HepG2 (cell line): ENCODE data around the gene XRCC1. TPM values are rescaled to one million over a fixed set of nuclear protein-coding genes. Genes with fewer than 3 reads are reported as not detected.

Source experiments
- ATAC-seq: fragments of 200-7000 bp; cut with Tn5 transposase; 3 replicates; pipeline ENCODE4 v1.9.1; 2020; ENCODE audit warnings: mild to moderate bottlenecking, moderate library complexity
- BruUV-seq: library from RNA; stranded (reverse); fragments of 400-500 nt; replicated peaks from 2 replicates; lab custom pipeline; 2021; lab: Mats Ljungman, UMichigan
- CTCF ChIA-PET: fragments of 300-600 bp; formaldehyde crosslinking; extraction: SDS; loops from one replicate; lab custom pipeline; 2021; ENCODE audit warnings: low total read pairs, inconsistent platforms, low intra/inter-chr PET ratio; lab: Yijun Ruan, JAX
- POLR2A ChIA-PET: fragments of 350-600 bp; sonication (Branson Sonifier 250); formaldehyde crosslinking; loops from one replicate; lab custom pipeline; 2020; ENCODE audit warnings: antibody characterized with exemption, inconsistent platforms; lab: Yijun Ruan, JAX
- DNase-seq: peaks from one replicate; pipeline ENCODE4 v3.0.0-alpha.2; 2015; ENCODE audit warnings: low spot score
- FAIRE-seq: peaks from 3 replicates; lab custom pipeline; 2011; peaks lifted over from hg19 to GRCh38; lab: Jason Lieb, UNC
- H2AFZ ChIP-seq: one replicate; pipeline ENCODE4 v1.6.1; 2011; ENCODE audit warnings: low read length, inconsistent platforms
- H3K27ac ChIP-seq: fragments of 300-600 bp; 3 replicates; pipeline ENCODE4 v1.8.0; 2011; ENCODE audit warnings: mixed run types, mild to moderate bottlenecking, mixed read lengths, low read length, inconsistent platforms; ENCODE audit not compliant: insufficient read depth; ENCODE audit errors: extremely low read length
- H3K27me3 ChIP-seq, 2 experiments: fragments of 200-600 bp in 1 of 2; 2 replicates in 1 of 2; 3 replicates in 1 of 2; pipeline versions ENCODE4 v1.6.0 to v1.8.0; 2011; ENCODE audit warnings: low read length in 2 of 2, mild to moderate bottlenecking in 2 of 2, moderate library complexity in 2 of 2, inconsistent platforms in 1 of 2; ENCODE audit not compliant: insufficient read depth in 2 of 2, control insufficient read depth in 1 of 2
- H3K36me3 ChIP-seq, 2 experiments: fragments of 200-600 bp in 1 of 2; replicated peaks in 1 of 2; 2 replicates in 1 of 2; 3 replicates in 1 of 2; pipeline versions ENCODE4 v1.5.1 to v1.8.0; 2011; ENCODE audit warnings: low read length in 2 of 2, inconsistent platforms in 1 of 2; ENCODE audit not compliant: insufficient read depth in 2 of 2, control insufficient read depth in 1 of 2
- H3K4me1 ChIP-seq: 2 replicates; pipeline ENCODE4 v1.5.1; 2012; ENCODE audit warnings: low read length, inconsistent platforms; ENCODE audit not compliant: insufficient read depth
- H3K4me2 ChIP-seq: 2 replicates; pipeline ENCODE4 v1.6.0; 2011; ENCODE audit warnings: low read depth, low read length, inconsistent platforms
- H3K4me3 ChIP-seq, 3 experiments: fragments of 200-600 bp in 1 of 3; sonication (generic), shearing (Covaris generic) in 1 of 3; replicated peaks in 1 of 3; 2 replicates each; pipeline ENCODE4 v1.5.1; 2011 to 2016; ENCODE audit warnings: low read length in 3 of 3, inconsistent platforms in 2 of 3, low read depth in 2 of 3, mild to moderate bottlenecking in 2 of 3, control low read depth in 1 of 3, mixed read lengths in 1 of 3; ENCODE audit not compliant: insufficient read depth in 1 of 3
- H3K79me2 ChIP-seq: one replicate; pipeline ENCODE4 v1.6.1; 2011; ENCODE audit warnings: low read length, inconsistent platforms; ENCODE audit not compliant: insufficient read depth
- H3K9ac ChIP-seq: 2 replicates; pipeline ENCODE4 v1.6.0; 2011; ENCODE audit warnings: mild to moderate bottlenecking, low read depth, low read length, inconsistent platforms; ENCODE audit not compliant: insufficient read depth
- H3K9me3 ChIP-seq: 2 replicates; pipeline ENCODE4 v1.5.1; 2012; ENCODE audit warnings: mild to moderate bottlenecking, low read length
- H4K20me1 ChIP-seq: 2 replicates; pipeline ENCODE4 v1.6.0; 2011; ENCODE audit warnings: inconsistent platforms, mild to moderate bottlenecking, low read length, moderate library complexity; ENCODE audit not compliant: insufficient read depth
- CCAR2 ChIP-seq: fragments of 200-400 bp; formaldehyde crosslinking; optimal IDR thresholded peaks from 2 replicates; pipeline ENCODE3; 2018; ENCODE audit warnings: low read depth, mild to moderate bottlenecking, low read length, moderate library complexity
- HCFC1 ChIP-seq: fragments of 150-350 bp; IDR thresholded peaks from 2 replicates; pipeline ENCODE4 v1.6.1; 2014; ENCODE audit warnings: low read depth, low read length
- KAT7 ChIP-seq: IDR thresholded peaks from 2 replicates; pipeline ENCODE4 v1.6.1; 2018; ENCODE audit warnings: borderline replicate concordance, missing compliant biosample characterization
- MYNN ChIP-seq: sonication (generic); formaldehyde crosslinking; IDR thresholded peaks from 2 replicates; pipeline ENCODE4 v1.4.0; 2020; ENCODE audit warnings: mild to moderate bottlenecking, low read depth, missing genetic modification reagents
- NR2F1 ChIP-seq, 2 experiments: fragments of 450-650 bp in 1 of 2; formaldehyde crosslinking in 1 of 2; IDR thresholded peaks; 2 replicates each; pipeline versions ENCODE4 v1.5.0 to v1.6.1; 2016 to 2020; ENCODE audit warnings: mild to moderate bottlenecking in 1 of 2, missing compliant biosample characterization in 1 of 2, missing genetic modification reagents in 1 of 2, moderate library complexity in 1 of 2
- SRSF4 ChIP-seq: fragments of 200-400 bp; formaldehyde crosslinking; IDR thresholded peaks from one replicate; pipeline ENCODE4 v1.6.1; 2018; ENCODE audit warnings: mild to moderate bottlenecking, low read depth, low read length, moderate library complexity; ENCODE audit not compliant: poor library complexity, severe bottlenecking
- ZNF329 ChIP-seq: sonication (generic); formaldehyde crosslinking; IDR thresholded peaks from 2 replicates; pipeline ENCODE4 v1.9.0; 2021; ENCODE audit warnings: low read depth, mild to moderate bottlenecking, missing genetic modification reagents
- ZNF616 ChIP-seq: sonication (generic); formaldehyde crosslinking; IDR thresholded peaks from 2 replicates; pipeline ENCODE4 v1.5.0; 2020; ENCODE audit warnings: low read depth, mild to moderate bottlenecking, missing genetic modification reagents
- ZNF619 ChIP-seq: sonication (generic); formaldehyde crosslinking; IDR thresholded peaks from 2 replicates; pipeline ENCODE4 v1.4.0; 2020; ENCODE audit warnings: mild to moderate bottlenecking, missing genetic modification reagents
- ZNF629 ChIP-seq: sonication (generic); formaldehyde crosslinking; conservative IDR thresholded peaks from 2 replicates; pipeline ENCODE4 v1.5.0; 2020; ENCODE audit warnings: missing genetic modification reagents
- WGBS: methylation state at CpG from one replicate; pipeline ENCODE4 v1.1.6; 2017; ENCODE audit warnings: low lambda C conversion rate; 5-methylcytosine and 5-hydroxymethylcytosine counted together
- in situ Hi-C: cut with HindIII; loops from 2 replicates; pipeline ENCODE4 v1.10.0; 2017; ENCODE audit warnings: low pct_unique_long_range_greater_than_20kb; ENCODE audit not compliant: extremely low pct_ligation_motif_present
- intact Hi-C: fragments of 100-400 bp; cut with micrococcal nuclease; formaldehyde crosslinking; loops from one replicate; pipeline ENCODE4 v1.10.0; 2022; ENCODE audit not compliant: unreplicated experiment
- polyA plus RNA-seq, 8 experiments: library from polyadenylated mRNA; depleted of rRNA in 3 of 8; stranded (reverse) in 7 of 8; unstranded in 1 of 8; fragments of >200 nt; fragmentation: Illumina TruSeq in 4 of 8; extraction: Trizol in 4 of 8; gene quantifications; 2 replicates each; pipeline versions ENCODE4 v1.2.1 to v1.2.3, GENCODE V29; 2011 to 2016; ENCODE audit warnings: low read depth in 4 of 8, missing spikeins in 1 of 8, mixed read lengths in 1 of 8; ENCODE audit not compliant: insufficient read depth in 1 of 8
- total RNA-seq, 5 experiments: library from RNA; depleted of rRNA; stranded (reverse); fragments of >200 nt; fragmentation: Illumina TruSeq; extraction: Trizol; gene quantifications; 2 replicates each; pipeline ENCODE4 v1.2.3, GENCODE V29; 2016; ENCODE audit warnings: low read depth in 1 of 5
- TF ChIP-seq, protein P1 (sequence below): IDR thresholded peaks from 2 replicates; pipeline ENCODE4 v1.6.1; 2012; ENCODE audit warnings: low read length, improper control_type of control experiment
- TF ChIP-seq, protein P2 (sequence below): IDR thresholded peaks from 2 replicates; pipeline ENCODE4 v1.6.1; 2016; ENCODE audit warnings: low read depth, control low read depth

Gene XRCC1
- total and polyA plus RNA-seq, 2 of the 13 experiments (the other 11 are each of a cell fraction or from before 2014, with no cell fraction given): 24.7 to 26.3 TPM

DNA sequence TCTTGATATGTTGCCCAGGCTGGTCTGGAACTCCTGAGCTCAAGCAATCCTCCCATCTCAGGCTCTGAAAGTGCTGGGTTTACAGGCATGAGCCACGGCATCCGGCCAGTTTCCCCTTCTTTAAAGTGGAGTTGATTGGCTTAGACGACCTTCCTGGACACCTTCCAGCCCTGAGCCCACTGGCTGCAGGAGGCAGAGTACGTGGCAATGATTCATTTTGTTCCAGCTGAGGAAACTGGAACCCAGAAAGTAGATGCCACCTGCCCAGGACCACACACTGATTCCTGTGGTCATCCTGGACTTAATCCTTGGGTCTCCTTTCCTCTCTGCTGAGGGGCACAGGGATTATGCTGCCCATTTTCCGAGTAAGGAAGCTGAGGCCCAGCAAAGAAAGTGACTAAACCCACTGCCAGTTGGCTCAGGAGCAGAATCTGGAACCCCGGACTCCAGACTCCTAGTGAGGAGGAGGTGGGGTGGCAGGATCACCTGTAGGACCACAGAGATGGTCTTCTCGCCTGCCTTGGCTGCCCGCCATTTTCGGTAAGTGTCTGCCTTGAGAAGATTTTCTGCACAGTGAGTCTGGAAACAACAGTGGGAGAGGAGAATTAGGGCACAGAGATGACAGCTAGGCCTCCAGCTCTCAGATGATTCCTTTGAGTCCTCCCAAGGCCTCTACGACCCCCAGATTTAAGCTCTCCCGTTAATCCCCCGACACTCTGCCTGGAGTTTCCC lies 737 bp downstream of the XRCC1 start:
- ChIA-PET POLR2A (interaction anchor here (1.4 to 1.8 kb wide), 2 partner anchors 19 to 21 kb away, joined by 3 to 6 read pairs; partner anchors contain the start of genes IRGQ and ZNF576), CTCF (no interaction called here)
- H3K4me3 ChIP-seq: peak overlapping the region; percentile 87 to 92 (median 89)
- H3K4me1 ChIP-seq: peaks cover 19% of the 10 kb centered on the region; the same call in 1 of the 2 replicates
- peak overlapping the region; percentile 93 for H3K4me2 ChIP-seq
- peaks cover 0 to 1% of the 10 kb centered on the region in 2 experiments; a peak in 1 of 5 replicates for H3K36me3 ChIP-seq
- TF ChIP-seq, protein P1, sequence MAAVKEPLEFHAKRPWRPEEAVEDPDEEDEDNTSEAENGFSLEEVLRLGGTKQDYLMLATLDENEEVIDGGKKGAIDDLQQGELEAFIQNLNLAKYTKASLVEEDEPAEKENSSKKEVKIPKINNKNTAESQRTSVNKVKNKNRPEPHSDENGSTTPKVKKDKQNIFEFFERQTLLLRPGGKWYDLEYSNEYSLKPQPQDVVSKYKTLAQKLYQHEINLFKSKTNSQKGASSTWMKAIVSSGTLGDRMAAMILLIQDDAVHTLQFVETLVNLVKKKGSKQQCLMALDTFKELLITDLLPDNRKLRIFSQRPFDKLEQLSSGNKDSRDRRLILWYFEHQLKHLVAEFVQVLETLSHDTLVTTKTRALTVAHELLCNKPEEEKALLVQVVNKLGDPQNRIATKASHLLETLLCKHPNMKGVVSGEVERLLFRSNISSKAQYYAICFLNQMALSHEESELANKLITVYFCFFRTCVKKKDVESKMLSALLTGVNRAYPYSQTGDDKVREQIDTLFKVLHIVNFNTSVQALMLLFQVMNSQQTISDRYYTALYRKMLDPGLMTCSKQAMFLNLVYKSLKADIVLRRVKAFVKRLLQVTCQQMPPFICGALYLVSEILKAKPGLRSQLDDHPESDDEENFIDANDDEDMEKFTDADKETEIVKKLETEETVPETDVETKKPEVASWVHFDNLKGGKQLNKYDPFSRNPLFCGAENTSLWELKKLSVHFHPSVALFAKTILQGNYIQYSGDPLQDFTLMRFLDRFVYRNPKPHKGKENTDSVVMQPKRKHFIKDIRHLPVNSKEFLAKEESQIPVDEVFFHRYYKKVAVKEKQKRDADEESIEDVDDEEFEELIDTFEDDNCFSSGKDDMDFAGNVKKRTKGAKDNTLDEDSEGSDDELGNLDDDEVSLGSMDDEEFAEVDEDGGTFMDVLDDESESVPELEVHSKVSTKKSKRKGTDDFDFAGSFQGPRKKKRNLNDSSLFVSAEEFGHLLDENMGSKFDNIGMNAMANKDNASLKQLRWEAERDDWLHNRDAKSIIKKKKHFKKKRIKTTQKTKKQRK: no peak
- no peak for TF ChIP-seq KAT7
- TF ChIP-seq ZNF619 (CRISPR knock-in tag): peak; percentile 64; the same call in 1 of the 2 replicates
- no peak for TF ChIP-seq ZNF616
- TF ChIP-seq, protein P2, sequence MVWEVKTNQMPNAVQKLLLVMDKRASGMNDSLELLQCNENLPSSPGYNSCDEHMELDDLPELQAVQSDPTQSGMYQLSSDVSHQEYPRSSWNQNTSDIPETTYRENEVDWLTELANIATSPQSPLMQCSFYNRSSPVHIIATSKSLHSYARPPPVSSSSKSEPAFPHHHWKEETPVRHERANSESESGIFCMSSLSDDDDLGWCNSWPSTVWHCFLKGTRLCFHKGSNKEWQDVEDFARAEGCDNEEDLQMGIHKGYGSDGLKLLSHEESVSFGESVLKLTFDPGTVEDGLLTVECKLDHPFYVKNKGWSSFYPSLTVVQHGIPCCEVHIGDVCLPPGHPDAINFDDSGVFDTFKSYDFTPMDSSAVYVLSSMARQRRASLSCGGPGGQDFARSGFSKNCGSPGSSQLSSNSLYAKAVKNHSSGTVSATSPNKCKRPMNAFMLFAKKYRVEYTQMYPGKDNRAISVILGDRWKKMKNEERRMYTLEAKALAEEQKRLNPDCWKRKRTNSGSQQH (CRISPR knock-in tag): no peak
- TF ChIP-seq CCAR2: no peak
- TF ChIP-seq ZNF329 (CRISPR knock-in tag): no peak
- no peak for TF ChIP-seq HCFC1
- no peak for TF ChIP-seq SRSF4
- no peak for TF ChIP-seq NR2F1 (CRISPR knock-in tag; IDR thresholded peaks at IDR 0.05)
- TF ChIP-seq ZNF629 (CRISPR knock-in tag): peak; percentile 70
- no peak for TF ChIP-seq MYNN
- peak overlapping the region; percentile 88 for H3K9ac ChIP-seq
- H4K20me1 ChIP-seq: no peaks in the 10 kb centered on the region
- intact Hi-C loops: loop anchor here (1.0 kb wide), 1 partner anchor 22 kb away; the partner anchor contains the start of genes IRGQ and ZNF576
- no peak for ATAC-seq
- peak overlapping the region; percentile 72 for H3K27ac ChIP-seq
- no peak for DNase-seq
- peaks cover 8% of the 10 kb centered on the region for H3K79me2 ChIP-seq
- no peak for FAIRE-seq
- no peaks in the 10 kb centered on the region; a peak in 1 of 5 replicates for H3K27me3 ChIP-seq
- WGBS: 30% methylated on average over 9 of the region's 12 CpGs
- in situ Hi-C loops: no loop called here
- H2AFZ ChIP-seq: peak overlapping the region; percentile 31
- no peaks in the 10 kb centered on the region for H3K9me3 ChIP-seq
- BruUV-seq: TSS peak; percentile 66
